ENCODE results near the gene SLC35F1. TPM values are rescaled to one million over a fixed set of nuclear protein-coding genes. Genes with fewer than 3 reads are reported as not detected.

Gene SLC35F1
- total and polyA plus RNA-seq, 2 donors (not counting 1 experiment from before 2014, with no cell fraction given): 0.09 to 0.17 TPM

- Histone ChIP-seq H3K4me3 (replicated peaks in 1 of 4; ENCODE audit: control extremely low read depth in 1 of 4, insufficient read depth in 1 of 4, low read depth in 3 of 4, low read length in 4 of 4) (no peak overlapping the region), H3K9ac (ENCODE audit: insufficient read depth, low read length) (no peak overlapping the region), H3K79me2 (ENCODE audit: control insufficient read depth, insufficient read depth, low read length) (no peaks in the 10 kb centered on the region), H2AFZ (ENCODE audit: low read length) (no peak overlapping the region), H3K4me1 (ENCODE audit: control insufficient read depth, extremely low read depth, insufficient read depth, low read length) (no peaks in the 10 kb centered on the region), H3K4me2 (ENCODE audit: extremely low read depth, insufficient read depth, low read length) (no peak overlapping the region), H3K36me3 (ENCODE audit: control insufficient read depth, insufficient read depth, low read length) (no peaks in the 10 kb centered on the region), H4K20me1 (ENCODE audit: control insufficient read depth, extremely low read depth, insufficient read depth, low read length) (no peaks in the 10 kb centered on the region), H3K27me3 (ENCODE audit: control insufficient read depth, insufficient read depth, low read length) (no peaks in the 10 kb centered on the region), H3K9me3 (ENCODE audit: control insufficient read depth, insufficient read depth, low read depth, low read length) (no peaks in the 10 kb centered on the region), H3K27ac (ENCODE audit: insufficient read depth, low read length) (no peak overlapping the region)
- TF ChIP-seq CTCF (conservative IDR thresholded peaks at IDR 0.05 in 1 of 2, IDR thresholded peaks at IDR 0.05 in 1 of 2; ENCODE audit: low read depth in 1 of 2, low read length in 2 of 2) (no peak), EZH2 (IDR thresholded peaks at IDR 0.05; ENCODE audit: low read length, missing control alignments) (no peak)
- no peak for DNase-seq (ENCODE audit: low read depth in 2 of 2)
Observed at GRCh38 chr6:117933471-117933870, 26.4 kb downstream of the SLC35F1 start.

GRCh38 chr6:117938311-117938995 lies 31.4 kb downstream of the SLC35F1 start:
- no peaks in the 10 kb centered on the region for H4K20me1 ChIP-seq (ENCODE audit: control insufficient read depth, extremely low read depth, insufficient read depth, low read length)
- H3K79me2 ChIP-seq (ENCODE audit: control insufficient read depth, insufficient read depth, low read length): no peaks in the 10 kb centered on the region
- no peak for TF ChIP-seq CTCF (conservative IDR thresholded peaks at IDR 0.05 in 1 of 2, IDR thresholded peaks at IDR 0.05 in 1 of 2; ENCODE audit: low read depth in 1 of 2, low read length in 2 of 2)
- no peak for TF ChIP-seq EZH2 (IDR thresholded peaks at IDR 0.05; ENCODE audit: low read length, missing control alignments)

GRCh38 chr6:117947234-117947633 lies 40.2 kb downstream of the SLC35F1 start:
- no peak overlapping the region for H3K4me3 ChIP-seq (replicated peaks in 1 of 4; ENCODE audit: control extremely low read depth in 1 of 4, insufficient read depth in 1 of 4, low read depth in 3 of 4, low read length in 4 of 4)
- no peaks in the 10 kb centered on the region for H3K36me3 ChIP-seq (ENCODE audit: control insufficient read depth, insufficient read depth, low read length)
- no peaks in the 10 kb centered on the region for H3K4me1 ChIP-seq (ENCODE audit: control insufficient read depth, extremely low read depth, insufficient read depth, low read length)
- H2AFZ ChIP-seq (ENCODE audit: low read length): no peak overlapping the region
- no peak overlapping the region for H3K27ac ChIP-seq (ENCODE audit: insufficient read depth, low read length)
- no peaks in the 10 kb centered on the region for H3K27me3 ChIP-seq (ENCODE audit: control insufficient read depth, insufficient read depth, low read length)
- no peak for DNase-seq (ENCODE audit: low read depth in 2 of 2)
- H3K4me2 ChIP-seq (ENCODE audit: extremely low read depth, insufficient read depth, low read length): no peak overlapping the region
- H3K9ac ChIP-seq (ENCODE audit: insufficient read depth, low read length): no peak overlapping the region
- TF ChIP-seq EZH2 (IDR thresholded peaks at IDR 0.05; ENCODE audit: low read length, missing control alignments) (no peak), CTCF (conservative IDR thresholded peaks at IDR 0.05 in 1 of 2, IDR thresholded peaks at IDR 0.05 in 1 of 2; ENCODE audit: low read depth in 1 of 2, low read length in 2 of 2) (no peak)
- no peaks in the 10 kb centered on the region for H4K20me1 ChIP-seq (ENCODE audit: control insufficient read depth, extremely low read depth, insufficient read depth, low read length)
- H3K79me2 ChIP-seq (ENCODE audit: control insufficient read depth, insufficient read depth, low read length): no peaks in the 10 kb centered on the region
- no peaks in the 10 kb centered on the region for H3K9me3 ChIP-seq (ENCODE audit: control insufficient read depth, insufficient read depth, low read depth, low read length)

More at GRCh38 chr6:117938311-117938995, 31.4 kb downstream of the SLC35F1 start:
- Histone ChIP-seq H2AFZ (ENCODE audit: low read length) (no peak overlapping the region), H3K4me1 (ENCODE audit: control insufficient read depth, extremely low read depth, insufficient read depth, low read length) (no peaks in the 10 kb centered on the region), H3K27me3 (ENCODE audit: control insufficient read depth, insufficient read depth, low read length) (no peaks in the 10 kb centered on the region), H3K4me2 (ENCODE audit: extremely low read depth, insufficient read depth, low read length) (no peak overlapping the region), H3K9ac (ENCODE audit: insufficient read depth, low read length) (no peak overlapping the region), H3K36me3 (ENCODE audit: control insufficient read depth, insufficient read depth, low read length) (no peaks in the 10 kb centered on the region), H3K4me3 (replicated peaks in 1 of 4; ENCODE audit: control extremely low read depth in 1 of 4, insufficient read depth in 1 of 4, low read depth in 3 of 4, low read length in 4 of 4) (no peak overlapping the region), H3K9me3 (ENCODE audit: control insufficient read depth, insufficient read depth, low read depth, low read length) (no peaks in the 10 kb centered on the region), H3K27ac (ENCODE audit: insufficient read depth, low read length) (no peak overlapping the region)
- DNase-seq (ENCODE audit: low read depth in 2 of 2): no peak
